Keratinocyte (primary cell): ENCODE measurements around the gene XRN2. TPM values are rescaled to one million over a fixed set of nuclear protein-coding genes. Genes with fewer than 3 reads are reported as not detected.
A peak's percentile ranks its signal among the peaks of the same experiment; 100 is the strongest.

Source experiments
- DNase-seq: peaks from one replicate; pipeline ENCODE4 v3.0.0-alpha.2; 2011; ENCODE audit warnings: low read depth, missing footprints, low spot score
- FAIRE-seq: peaks from 2 replicates; lab custom pipeline; 2011; peaks lifted over from hg19 to GRCh38; lab: Jason Lieb, UNC
- H2AFZ ChIP-seq: 2 replicates; pipeline ENCODE4 v1.6.0; 2012; ENCODE audit warnings: low read length, control low read depth, inconsistent platforms; ENCODE audit not compliant: control insufficient read depth
- H3K27ac ChIP-seq: 2 replicates; pipeline ENCODE4 v1.5.1; 2011; ENCODE audit warnings: low read length; ENCODE audit not compliant: control insufficient read depth, insufficient read depth
- H3K27me3 ChIP-seq: 3 replicates; pipeline ENCODE4 v1.6.0; 2011; ENCODE audit warnings: low read length; ENCODE audit not compliant: control insufficient read depth, insufficient read depth; ENCODE audit errors: extremely low read depth
- H3K36me3 ChIP-seq, 2 experiments: 2 replicates in 1 of 2; 3 replicates in 1 of 2; pipeline ENCODE4 v1.5.1; 2011; ENCODE audit warnings: low read length in 2 of 2, mild to moderate bottlenecking in 1 of 2; ENCODE audit not compliant: control insufficient read depth in 2 of 2, insufficient read depth in 2 of 2; ENCODE audit errors: extremely low read depth in 1 of 2
- H3K4me1 ChIP-seq: 3 replicates; pipeline ENCODE4 v1.5.1; 2011; ENCODE audit warnings: low read length; ENCODE audit not compliant: control insufficient read depth, insufficient read depth; ENCODE audit errors: extremely low read depth
- H3K4me2 ChIP-seq: 3 replicates; pipeline ENCODE4 v1.6.0; 2011; ENCODE audit warnings: low read depth, low read length; ENCODE audit not compliant: control insufficient read depth, insufficient read depth; ENCODE audit errors: extremely low read depth
- H3K4me3 ChIP-seq, 3 experiments: fragments of 200-600 bp in 1 of 3; sonication (generic) in 1 of 3; 2 replicates in 2 of 3; 3 replicates in 1 of 3; pipeline ENCODE4 v1.5.1; 2011 to 2016; ENCODE audit warnings: low read length in 3 of 3, mild to moderate bottlenecking in 3 of 3, control low read depth in 2 of 3, inconsistent platforms in 1 of 3, low read depth in 1 of 3, mixed read lengths in 1 of 3, mixed run types in 1 of 3, moderate library complexity in 1 of 3; ENCODE audit not compliant: control insufficient read depth in 2 of 3, insufficient read depth in 2 of 3; ENCODE audit errors: extremely low read depth in 1 of 3
- H3K79me2 ChIP-seq: 2 replicates; pipeline ENCODE4 v1.6.0; 2012; ENCODE audit warnings: low read length; ENCODE audit not compliant: control insufficient read depth, insufficient read depth
- H3K9ac ChIP-seq: 3 replicates; pipeline ENCODE4 v1.6.0; 2011; ENCODE audit warnings: low read length; ENCODE audit not compliant: control insufficient read depth, insufficient read depth; ENCODE audit errors: extremely low read depth
- H3K9me1 ChIP-seq: 3 replicates; pipeline ENCODE4 v1.6.0; 2011; ENCODE audit warnings: low read length; ENCODE audit not compliant: control insufficient read depth, insufficient read depth; ENCODE audit errors: extremely low read depth
- H3K9me3 ChIP-seq: 2 replicates; pipeline ENCODE4 v1.5.1; 2012; ENCODE audit warnings: low read depth, low read length; ENCODE audit not compliant: control insufficient read depth
- H4K20me1 ChIP-seq: 3 replicates; pipeline ENCODE4 v1.6.0; 2011; ENCODE audit warnings: low read length; ENCODE audit not compliant: control insufficient read depth, insufficient read depth; ENCODE audit errors: extremely low read depth
- CTCF ChIP-seq, 3 experiments: IDR thresholded peaks in 1 of 3; conservative IDR thresholded peaks in 1 of 3; optimal IDR thresholded peaks in 1 of 3; 2 replicates in 2 of 3; 3 replicates in 1 of 3; pipeline versions ENCODE3 to v1.5.1; 2011; ENCODE audit warnings: low read length in 3 of 3, mild to moderate bottlenecking in 3 of 3, moderate library complexity in 2 of 3, control low read depth in 1 of 3, inconsistent platforms in 1 of 3; ENCODE audit not compliant: insufficient read depth in 2 of 3; ENCODE audit errors: extremely low read depth in 1 of 3
- EZH2 ChIP-seq: IDR thresholded peaks from one replicate; pipeline ENCODE4 v1.6.1; 2012; ENCODE audit warnings: inconsistent platforms, mild to moderate bottlenecking, low read length, moderate library complexity
- dilution Hi-C: fragments of 300-500 bp; cut with MboI; formaldehyde crosslinking; loops from one replicate; pipeline ENCODE4 v1.7.0; 2020; ENCODE audit warnings: low sequenced_read_pairs; ENCODE audit not compliant: extremely low pct_ligation_motif_present
- polyA plus RNA-seq, 5 experiments: library from polyadenylated mRNA; depleted of rRNA in 3 of 5; stranded (reverse) in 3 of 5; stranded (forward) in 1 of 5; unstranded in 1 of 5; fragments of >200 nt; gene quantifications; 1 replicate in 1 of 5; 2 replicates in 3 of 5; 3 replicates in 1 of 5; pipeline versions ENCODE4 v1.2.1 to v1.2.3, GENCODE V29; 2011 to 2012; ENCODE audit warnings: missing spikeins in 2 of 5, low read depth in 1 of 5, low replicate concordance in 1 of 5

The XRN2 gene
- polyA plus RNA-seq, 1 donor (not counting 4 experiments of a cell fraction or from before 2014, with no cell fraction given), result 85.8 TPM

GRCh38 chr20:21315138-21315537 lies 12.0 kb downstream of the XRN2 start:
- TF ChIP-seq CTCF (optimal IDR thresholded peaks at IDR 0.05 in 1 of 3, IDR thresholded peaks at IDR 0.05 in 1 of 3, conservative IDR thresholded peaks at IDR 0.05 in 1 of 3; ENCODE audit: extremely low read depth in 1 of 3, insufficient read depth in 2 of 3, low read length in 3 of 3), result no peak
- TF ChIP-seq EZH2, result no peak
- H2AFZ ChIP-seq, result no peak overlapping the region
- peak; percentile 33 for DNase-seq
- peak overlapping the region; percentile 90 for H3K27ac ChIP-seq
- H3K36me3 ChIP-seq, result peaks cover 0 to 3% of the 10 kb centered on the region in 2 experiments
- peaks cover 4% of the 10 kb centered on the region for H3K9me1 ChIP-seq
- peak; percentile 100 for FAIRE-seq
- H3K9me3 ChIP-seq, result no peaks in the 10 kb centered on the region
- H3K79me2 ChIP-seq, result peaks cover 98% of the 10 kb centered on the region
- peak overlapping the region; percentile 68 for H3K4me2 ChIP-seq
- peak overlapping the region; percentile 4 for H3K9ac ChIP-seq
- peaks cover 35% of the 10 kb centered on the region for H3K4me1 ChIP-seq
- H3K27me3 ChIP-seq, result no peaks in the 10 kb centered on the region
- H3K4me3 ChIP-seq, result peak overlapping the region in 1 of 3 experiments; percentile 31
- H4K20me1 ChIP-seq, result peaks cover 3% of the 10 kb centered on the region
- dilution Hi-C loops, result no loop called here

- dilution Hi-C loops, result loop anchor here (10.0 kb wide), 1 partner anchor 63 kb away; no protein-coding TSS in a partner anchor
Observed at GRCh38 chr20:21322083-21322710, 19.1 kb downstream of the XRN2 start.

More at GRCh38 chr20:21322083-21322710, 19.1 kb downstream of the XRN2 start:
- H3K9me1 ChIP-seq, result peaks cover 2% of the 10 kb centered on the region
- H3K79me2 ChIP-seq, result peaks cover 99% of the 10 kb centered on the region
- H3K4me2 ChIP-seq, result peak overlapping the region; percentile 52
- FAIRE-seq (no peak), DNase-seq (no peak)
- H3K27ac ChIP-seq, result peak overlapping the region; percentile 37
- H3K27me3 ChIP-seq, result no peaks in the 10 kb centered on the region
- peaks cover 20% of the 10 kb centered on the region for H3K4me1 ChIP-seq
- no peak for TF ChIP-seq EZH2
- TF ChIP-seq CTCF (optimal IDR thresholded peaks at IDR 0.05 in 1 of 3, IDR thresholded peaks at IDR 0.05 in 1 of 3, conservative IDR thresholded peaks at IDR 0.05 in 1 of 3; ENCODE audit: extremely low read depth in 1 of 3, insufficient read depth in 2 of 3, low read length in 3 of 3), result no peak
- no peak overlapping the region for H3K4me3 ChIP-seq
- no peaks in the 10 kb centered on the region for H3K36me3 ChIP-seq
- no peak overlapping the region for H3K9ac ChIP-seq
- H2AFZ ChIP-seq, result no peak overlapping the region
- H3K9me3 ChIP-seq, result no peaks in the 10 kb centered on the region
- peaks cover 10% of the 10 kb centered on the region for H4K20me1 ChIP-seq
